GM21360 (cell line): ENCODE measurements around the gene SLAMF9.

ENCODE experiments used
- ATAC-seq: cut with Tn5 transposase; IDR thresholded peaks from one replicate; pipeline ENCODE4 v1.9.1; 2021; ENCODE audit warnings: mild to moderate bottlenecking, moderate library complexity; ENCODE audit not compliant: unreplicated experiment

The SLAMF9 gene

DNA sequence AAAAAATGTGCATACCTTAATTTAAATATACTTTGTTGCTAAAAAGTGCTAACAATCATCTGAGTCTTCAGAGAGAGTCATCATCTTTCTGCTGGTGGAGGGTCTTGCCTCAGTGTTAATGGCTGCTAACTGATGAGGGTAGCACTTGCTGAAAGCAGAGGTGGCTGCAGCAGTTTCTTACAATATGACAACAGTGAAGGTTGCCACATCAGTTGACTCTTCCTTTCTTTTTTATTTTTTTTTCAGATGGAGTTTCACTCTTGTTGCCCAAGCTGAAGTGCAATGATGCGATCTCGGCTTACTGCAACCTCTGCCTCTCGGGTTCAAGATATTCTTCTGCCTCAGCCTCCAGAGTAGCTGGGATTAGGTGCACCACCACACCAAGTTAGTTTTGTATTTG, 51.5 kb downstream of the SLAMF9 start:
- ATAC-seq: no peak
